NCI-H510A treated with DMSO at 0.1 percent for 48 hours (cell line): Measurements from ENCODE around the gene SLC38A2.
A peak's percentile ranks its signal among the peaks of the same experiment; 100 is the strongest.
"Not testable (repeated sequence)": the region's sequence is repeated elsewhere in the genome, so short reads cannot be mapped to it uniquely, and the experiment has no call there.

ENCODE experiments used
- DNase-seq: peaks from one replicate; lab custom pipeline; 2025; lab: John Stamatoyannopoulos, UW

Gene SLC38A2

GRCh38 chr12:46372544-46373300 lies at the start of gene SLC38A2:
Gene SLC38A2 (minus strand): TSS chr12:46372773. CDS start chr12:46371293, 1,480 bp downstream.
- peak; percentile 88 for DNase-seq

GRCh38 chr12:46419675-46420074 lies 47.1 kb upstream of the SLC38A2 start:
- DNase-seq = no peak

- no peak for DNase-seq
Observed at GRCh38 chr12:46415552-46415951, 43.0 kb upstream of the SLC38A2 start.

GRCh38 chr12:46414591-46415268 lies 42.2 kb upstream of the SLC38A2 start:
- no peak for DNase-seq

- no peak for DNase-seq
Observed at GRCh38 chr12:46413368-46413767, 40.8 kb upstream of the SLC38A2 start.

GRCh38 chr12:46412857-46413256 lies 40.3 kb upstream of the SLC38A2 start:
- DNase-seq = no peak

- no peak for DNase-seq
Observed at GRCh38 chr12:46410495-46410894, 37.9 kb upstream of the SLC38A2 start.

- DNase-seq = no peak
Observed at GRCh38 chr12:46409974-46410373, 37.4 kb upstream of the SLC38A2 start.

GRCh38 chr12:46409342-46409741 lies 36.8 kb upstream of the SLC38A2 start:
- no peak for DNase-seq

- no peak for DNase-seq
Observed at GRCh38 chr12:46408441-46408840, 35.9 kb upstream of the SLC38A2 start.

GRCh38 chr12:46407361-46407760 lies 34.8 kb upstream of the SLC38A2 start:
- no peak for DNase-seq

- DNase-seq = no peak
Observed at GRCh38 chr12:46406352-46407027, 33.9 kb upstream of the SLC38A2 start.

- no peak for DNase-seq
Observed at GRCh38 chr12:46404733-46405132, 32.2 kb upstream of the SLC38A2 start.

- no peak for DNase-seq
Observed at GRCh38 chr12:46404225-46404631, 31.7 kb upstream of the SLC38A2 start.

- no peak for DNase-seq
Observed at GRCh38 chr12:46403719-46404070, 31.1 kb upstream of the SLC38A2 start.

- no peak for DNase-seq
Observed at GRCh38 chr12:46402941-46403718, 30.6 kb upstream of the SLC38A2 start.

GRCh38 chr12:46402451-46402850 lies 29.9 kb upstream of the SLC38A2 start:
- DNase-seq = no peak

- DNase-seq = no peak
Observed at GRCh38 chr12:46401662-46402061, 29.1 kb upstream of the SLC38A2 start.

- DNase-seq = no peak
Observed at GRCh38 chr12:46400406-46400805, 27.8 kb upstream of the SLC38A2 start.

GRCh38 chr12:46399461-46400248 lies 27.1 kb upstream of the SLC38A2 start:
- not testable (repeated sequence) for DNase-seq

- DNase-seq = no peak
Observed at GRCh38 chr12:46396826-46397225, 24.3 kb upstream of the SLC38A2 start.
